HepG2 (cell line): ENCODE results near the gene KCNMA1.

Experiments used
- CTCF ChIP-seq: sonication (generic); formaldehyde crosslinking; IDR thresholded peaks from 2 replicates; pipeline ENCODE4 v1.5.0; 2020; ENCODE audit warnings: mild to moderate bottlenecking, missing genetic modification reagents, moderate library complexity
- JUND ChIP-seq: sonication (generic); formaldehyde crosslinking; IDR thresholded peaks from 2 replicates; pipeline ENCODE4 v1.8.0; 2022; ENCODE audit warnings: mild to moderate bottlenecking, missing genetic modification reagents
- KLF16 ChIP-seq, 2 experiments: sonication (generic) in 1 of 2; formaldehyde crosslinking in 1 of 2; IDR thresholded peaks; 2 replicates each; pipeline versions ENCODE4 v1.6.1 to v1.8.0; 2016 to 2023; ENCODE audit warnings: missing genetic modification reagents in 2 of 2, missing compliant biosample characterization in 1 of 2
- POLR2A ChIP-seq, 2 experiments: IDR thresholded peaks; 2 replicates each; pipeline ENCODE4 v1.6.1; 2011; ENCODE audit warnings: low read depth in 2 of 2, low read length in 2 of 2, mild to moderate bottlenecking in 1 of 2, moderate library complexity in 1 of 2; ENCODE audit not compliant: insufficient read depth in 1 of 2
- ZNF749 ChIP-seq: sonication (generic); formaldehyde crosslinking; IDR thresholded peaks from 2 replicates; pipeline ENCODE4 v1.8.0; 2022; ENCODE audit warnings: mild to moderate bottlenecking, missing genetic modification reagents, moderate library complexity, borderline replicate concordance
- ZZZ3 ChIP-seq: sonication (generic); formaldehyde crosslinking; IDR thresholded peaks from 2 replicates; pipeline ENCODE4 v1.4.0; 2020; ENCODE audit warnings: missing genetic modification reagents, mild to moderate bottlenecking, borderline replicate concordance
- TF ChIP-seq, protein P1 (sequence below): IDR thresholded peaks from 2 replicates; pipeline ENCODE4 v1.6.1; 2016; ENCODE audit warnings: low read depth, control low read depth

DNA sequence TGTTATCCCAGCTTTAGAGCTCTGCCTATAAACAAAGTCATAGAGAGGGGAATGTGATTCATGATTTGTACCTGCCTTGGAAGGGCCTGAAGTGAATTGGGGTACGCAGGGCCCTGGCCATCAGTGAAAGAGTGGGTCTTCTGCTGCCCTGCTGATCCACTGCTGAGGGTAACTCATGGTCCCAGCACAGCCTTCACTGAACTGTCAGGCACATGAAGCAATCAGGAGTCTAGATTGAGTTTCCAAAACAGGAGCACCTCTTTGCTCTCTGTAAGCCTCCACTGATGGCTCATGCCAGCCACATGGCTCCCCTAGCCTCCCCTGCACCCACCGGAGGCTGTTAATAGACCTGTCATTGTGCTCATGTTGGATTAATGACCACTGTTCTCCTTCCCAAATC lies 217.6 kb downstream of the KCNMA1 start:
- no peak for TF ChIP-seq ZNF749
- TF ChIP-seq KLF16 (CRISPR knock-in tag; IDR thresholded peaks at IDR 0.05), result no peak
- TF ChIP-seq, protein P1, sequence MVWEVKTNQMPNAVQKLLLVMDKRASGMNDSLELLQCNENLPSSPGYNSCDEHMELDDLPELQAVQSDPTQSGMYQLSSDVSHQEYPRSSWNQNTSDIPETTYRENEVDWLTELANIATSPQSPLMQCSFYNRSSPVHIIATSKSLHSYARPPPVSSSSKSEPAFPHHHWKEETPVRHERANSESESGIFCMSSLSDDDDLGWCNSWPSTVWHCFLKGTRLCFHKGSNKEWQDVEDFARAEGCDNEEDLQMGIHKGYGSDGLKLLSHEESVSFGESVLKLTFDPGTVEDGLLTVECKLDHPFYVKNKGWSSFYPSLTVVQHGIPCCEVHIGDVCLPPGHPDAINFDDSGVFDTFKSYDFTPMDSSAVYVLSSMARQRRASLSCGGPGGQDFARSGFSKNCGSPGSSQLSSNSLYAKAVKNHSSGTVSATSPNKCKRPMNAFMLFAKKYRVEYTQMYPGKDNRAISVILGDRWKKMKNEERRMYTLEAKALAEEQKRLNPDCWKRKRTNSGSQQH (CRISPR knock-in tag), result no peak
- TF ChIP-seq ZZZ3 (CRISPR knock-in tag), result no peak
- TF ChIP-seq JUND (CRISPR knock-in tag), result no peak
- no peak for TF ChIP-seq POLR2A (IDR thresholded peaks at IDR 0.05; ENCODE audit: insufficient read depth in 1 of 2, low read depth in 2 of 2, low read length in 2 of 2)
- TF ChIP-seq CTCF (CRISPR knock-in tag), result no peak
